Measurements from ENCODE around the gene PROSER3.

Gene PROSER3

GRCh38 chr19:35736913-35737886 lies 20.8 kb upstream of the PROSER3 start:
- no peak for TF ChIP-seq OSR1 (CRISPR knock-in tag; IDR thresholded peaks at IDR 0.05)
- TF ChIP-seq CSRNP3 (CRISPR knock-in tag; IDR thresholded peaks at IDR 0.05), result no peak
- no peak for TF ChIP-seq TOX (CRISPR knock-in tag; IDR thresholded peaks at IDR 0.05; ENCODE audit: borderline replicate concordance)
- no peak for TF ChIP-seq ZNF70 (CRISPR knock-in tag; IDR thresholded peaks at IDR 0.05)
- no peak for TF ChIP-seq ZFP3 (CRISPR knock-in tag; IDR thresholded peaks at IDR 0.05)
- no peak for TF ChIP-seq TSHZ2 (CRISPR knock-in tag; IDR thresholded peaks at IDR 0.05)
- no peak for TF ChIP-seq BACH2 (CRISPR knock-in tag; IDR thresholded peaks at IDR 0.05; ENCODE audit: borderline replicate concordance)
- TF ChIP-seq ISL1 (CRISPR knock-in tag; IDR thresholded peaks at IDR 0.05), result no peak
- no peak for TF ChIP-seq ESRRG (CRISPR knock-in tag; IDR thresholded peaks at IDR 0.05)
- TF ChIP-seq GLIS3 (CRISPR knock-in tag; IDR thresholded peaks at IDR 0.05), result no peak
- no peak for TF ChIP-seq PATZ1 (CRISPR knock-in tag; IDR thresholded peaks at IDR 0.05; ENCODE audit: borderline replicate concordance)
- TF ChIP-seq ZNF565 (CRISPR knock-in tag; conservative IDR thresholded peaks at IDR 0.05; ENCODE audit: low read depth), result no peak
- no peak for TF ChIP-seq CREB5 (CRISPR knock-in tag; IDR thresholded peaks at IDR 0.05; ENCODE audit: low read depth)
- TF ChIP-seq PPARA (CRISPR knock-in tag; IDR thresholded peaks at IDR 0.05; ENCODE audit: borderline replicate concordance), result no peak
- TF ChIP-seq CSDC2 (CRISPR knock-in tag; IDR thresholded peaks at IDR 0.05), result no peak
- no peak for TF ChIP-seq TCF4 (CRISPR knock-in tag; IDR thresholded peaks at IDR 0.05; ENCODE audit: borderline replicate concordance)
- ATAC-seq, result no peak

GRCh38 chr19:35738021-35738886 lies 19.7 kb upstream of the PROSER3 start:
- no peak for TF ChIP-seq ZNF565 (CRISPR knock-in tag; conservative IDR thresholded peaks at IDR 0.05; ENCODE audit: low read depth)
- no peak for TF ChIP-seq GLIS3 (CRISPR knock-in tag; IDR thresholded peaks at IDR 0.05)
- no peak for TF ChIP-seq OSR1 (CRISPR knock-in tag; IDR thresholded peaks at IDR 0.05)
- TF ChIP-seq CSRNP3 (CRISPR knock-in tag; IDR thresholded peaks at IDR 0.05), result no peak
- TF ChIP-seq ZNF70 (CRISPR knock-in tag; IDR thresholded peaks at IDR 0.05), result no peak
- TF ChIP-seq CREB5 (CRISPR knock-in tag; IDR thresholded peaks at IDR 0.05; ENCODE audit: low read depth), result no peak
- no peak for TF ChIP-seq PATZ1 (CRISPR knock-in tag; IDR thresholded peaks at IDR 0.05; ENCODE audit: borderline replicate concordance)
- no peak for TF ChIP-seq ZC3H10 (CRISPR knock-in tag; IDR thresholded peaks at IDR 0.05)
- TF ChIP-seq ZFP3 (CRISPR knock-in tag; IDR thresholded peaks at IDR 0.05), result no peak
- TF ChIP-seq ZFP30 (CRISPR knock-in tag; IDR thresholded peaks at IDR 0.05), result no peak
- TF ChIP-seq ARNTL (CRISPR knock-in tag; IDR thresholded peaks at IDR 0.05; ENCODE audit: borderline replicate concordance, low read depth), result no peak
- TF ChIP-seq ISL1 (CRISPR knock-in tag; IDR thresholded peaks at IDR 0.05), result no peak
- no peak for TF ChIP-seq TCF4 (CRISPR knock-in tag; IDR thresholded peaks at IDR 0.05; ENCODE audit: borderline replicate concordance)
- TF ChIP-seq RARB (CRISPR knock-in tag; IDR thresholded peaks at IDR 0.05), result no peak
- no peak for TF ChIP-seq SNAI2 (CRISPR knock-in tag; IDR thresholded peaks at IDR 0.05)

More at GRCh38 chr19:35738021-35738886, 19.7 kb upstream of the PROSER3 start:
- no peak for ATAC-seq

Data from SK-N-SH treated with all-trans-retinoic acid at 6 μM for 48 hours (cell line).